DMS53 treated with DMSO at 0.1 percent for 48 hours (cell line): ENCODE results near the gene CRTAC1.

ENCODE experiments used
- DNase-seq: peaks from one replicate; lab custom pipeline; 2025; ENCODE audit not compliant: unreplicated experiment; lab: John Stamatoyannopoulos, UW

Gene CRTAC1, protein sequence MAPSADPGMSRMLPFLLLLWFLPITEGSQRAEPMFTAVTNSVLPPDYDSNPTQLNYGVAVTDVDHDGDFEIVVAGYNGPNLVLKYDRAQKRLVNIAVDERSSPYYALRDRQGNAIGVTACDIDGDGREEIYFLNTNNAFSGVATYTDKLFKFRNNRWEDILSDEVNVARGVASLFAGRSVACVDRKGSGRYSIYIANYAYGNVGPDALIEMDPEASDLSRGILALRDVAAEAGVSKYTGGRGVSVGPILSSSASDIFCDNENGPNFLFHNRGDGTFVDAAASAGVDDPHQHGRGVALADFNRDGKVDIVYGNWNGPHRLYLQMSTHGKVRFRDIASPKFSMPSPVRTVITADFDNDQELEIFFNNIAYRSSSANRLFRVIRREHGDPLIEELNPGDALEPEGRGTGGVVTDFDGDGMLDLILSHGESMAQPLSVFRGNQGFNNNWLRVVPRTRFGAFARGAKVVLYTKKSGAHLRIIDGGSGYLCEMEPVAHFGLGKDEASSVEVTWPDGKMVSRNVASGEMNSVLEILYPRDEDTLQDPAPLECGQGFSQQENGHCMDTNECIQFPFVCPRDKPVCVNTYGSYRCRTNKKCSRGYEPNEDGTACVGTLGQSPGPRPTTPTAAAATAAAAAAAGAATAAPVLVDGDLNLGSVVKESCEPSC

DNA sequence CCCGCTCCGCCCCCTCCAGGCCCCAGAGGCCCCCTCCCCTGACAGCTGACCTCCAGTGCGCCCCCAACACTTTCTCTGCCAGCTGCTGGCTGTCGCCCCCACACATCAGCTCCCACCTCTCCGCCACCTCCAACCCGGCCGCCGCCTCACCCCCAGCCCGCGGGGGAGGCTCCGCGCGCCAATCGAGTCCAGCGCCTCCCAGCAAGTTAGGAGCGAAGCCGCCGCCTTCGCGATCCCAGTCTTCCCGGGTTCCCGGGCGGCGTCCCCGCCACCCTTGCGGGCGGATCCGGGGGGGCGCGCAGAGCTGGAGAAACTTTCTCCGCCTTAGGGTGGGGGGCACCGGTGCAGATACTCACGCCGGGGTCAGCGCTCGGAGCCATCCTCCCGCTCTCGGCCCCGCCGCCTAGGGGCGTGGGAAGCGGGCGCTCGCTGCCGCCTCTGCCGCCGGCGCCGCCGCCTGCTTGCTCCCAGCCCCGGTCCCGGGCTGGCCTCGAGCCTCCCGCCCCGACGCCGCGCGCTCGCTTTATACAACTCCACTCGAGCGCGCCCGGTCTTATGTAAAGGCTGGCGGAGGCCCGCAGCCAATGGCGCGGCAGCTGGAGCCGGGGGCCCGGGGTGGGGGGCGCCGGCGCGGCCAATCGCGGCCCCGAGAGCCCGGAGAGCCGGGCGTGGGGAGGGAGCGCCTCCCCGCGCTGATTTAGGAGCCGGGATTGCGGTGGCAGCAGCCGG lies at the start of gene CRTAC1:
Gene CRTAC1, minus strand, starts transcription at position 529 of the 729 bp plus-strand sequence. Its CDS starts 149 bp downstream, at position 380.
- peak; percentile 67 for DNase-seq

DNA sequence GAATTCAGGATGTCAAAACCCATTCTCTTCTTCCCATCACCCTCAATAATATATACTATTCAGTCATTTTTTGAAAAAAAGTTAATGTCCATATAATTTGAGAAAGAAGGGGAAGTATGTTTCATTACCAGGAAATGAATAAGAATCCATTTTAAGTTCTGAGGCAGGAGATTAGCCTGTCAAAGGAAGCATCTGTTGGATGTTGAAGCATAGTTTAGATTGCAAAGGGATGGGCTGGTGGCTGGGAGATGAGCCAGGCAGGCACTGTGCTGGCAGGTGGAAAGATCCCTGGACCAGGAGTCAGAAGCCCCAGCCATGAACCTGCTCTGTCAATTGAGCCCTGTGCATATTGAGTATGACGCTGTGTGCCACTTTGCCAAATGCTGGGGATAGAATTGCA lies 48.4 kb upstream of the CRTAC1 start:
- DNase-seq, result no peak

DNA sequence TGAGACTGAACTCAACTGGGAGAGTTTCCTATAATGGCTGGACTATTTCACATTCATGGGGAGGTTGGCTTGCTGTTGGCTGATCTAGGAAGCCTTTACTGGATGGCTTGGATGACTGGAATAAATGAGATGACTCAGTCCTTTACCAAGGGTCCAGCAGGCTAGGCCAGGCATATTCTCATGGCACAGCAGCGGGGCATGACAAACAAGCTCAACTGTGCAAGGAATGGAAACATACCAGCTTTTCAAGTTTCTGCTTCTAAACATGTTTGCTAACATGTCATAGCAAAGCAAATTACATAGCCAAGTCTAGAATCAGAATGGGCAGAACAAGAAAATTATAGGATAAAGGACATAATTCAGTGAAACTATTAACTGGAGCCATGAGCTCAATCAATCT lies 46.8 kb upstream of the CRTAC1 start:
- DNase-seq, result no peak

DNA sequence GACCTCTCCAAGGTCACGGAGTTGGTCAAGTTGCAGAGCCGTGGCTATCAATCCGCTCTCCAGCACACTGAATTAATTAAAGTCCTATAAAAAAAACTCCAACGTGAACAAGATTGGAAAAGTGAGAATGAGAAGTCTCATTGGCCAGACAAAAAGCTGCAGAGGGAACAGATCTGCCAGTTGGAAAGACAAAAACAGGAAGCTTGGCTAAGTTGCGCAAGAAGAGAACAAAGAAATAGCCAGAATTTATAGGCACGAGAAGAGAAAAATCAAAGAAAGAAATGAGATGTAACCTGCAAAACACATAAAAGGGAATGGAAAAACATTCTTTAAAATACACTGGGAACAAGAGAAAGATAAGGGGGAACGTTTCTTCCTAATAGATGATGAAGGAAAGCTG lies 45.7 kb upstream of the CRTAC1 start:
- DNase-seq, result no peak

DNA sequence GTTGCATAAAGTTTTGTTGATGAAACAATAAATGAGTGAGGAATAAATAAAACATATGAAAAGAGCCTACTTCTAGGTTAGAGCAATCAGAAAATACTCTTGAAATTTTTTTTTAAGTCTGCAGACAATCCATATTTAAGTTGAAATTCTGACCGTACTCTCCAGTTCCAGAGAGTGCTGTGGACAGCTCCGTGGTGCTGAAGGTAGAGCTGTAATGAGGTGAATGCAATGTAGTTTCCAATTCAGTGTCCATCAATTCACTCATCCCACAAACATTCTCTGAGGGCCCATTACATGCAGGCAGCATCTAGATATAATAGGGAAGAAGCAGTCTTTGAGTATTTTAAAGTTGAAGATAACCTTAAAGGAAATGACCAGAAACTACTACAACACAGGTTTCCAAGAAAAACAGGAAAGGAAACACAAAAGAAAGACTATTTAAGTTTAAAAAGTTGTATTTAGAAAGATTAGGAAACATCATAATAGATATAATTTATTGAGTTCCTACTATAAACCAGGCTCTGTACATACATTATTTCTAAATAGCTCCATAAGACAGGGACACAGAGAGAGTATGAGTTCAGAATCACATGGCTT lies 44.0 kb upstream of the CRTAC1 start:
- no peak for DNase-seq

DNA sequence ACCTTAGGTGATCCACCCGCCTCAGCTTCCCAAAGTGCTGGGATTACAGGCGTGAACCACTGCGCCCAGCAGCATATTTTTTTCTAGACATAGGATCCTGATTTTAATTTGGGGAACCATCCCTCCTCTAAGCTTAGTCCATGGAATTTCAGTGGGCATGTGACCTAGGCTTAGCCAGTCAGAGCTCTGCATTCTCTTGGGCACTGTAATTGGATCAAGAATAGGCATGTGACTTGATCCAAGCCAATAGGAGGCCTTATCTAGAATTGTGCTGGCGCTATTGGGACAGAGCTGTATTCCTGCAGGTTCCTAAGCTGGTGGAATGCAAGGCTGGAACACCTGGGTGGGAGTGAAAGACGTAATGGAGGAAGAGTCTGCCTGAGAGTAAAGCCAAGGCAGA lies 36.7 kb upstream of the CRTAC1 start:
- no peak for DNase-seq

DNA sequence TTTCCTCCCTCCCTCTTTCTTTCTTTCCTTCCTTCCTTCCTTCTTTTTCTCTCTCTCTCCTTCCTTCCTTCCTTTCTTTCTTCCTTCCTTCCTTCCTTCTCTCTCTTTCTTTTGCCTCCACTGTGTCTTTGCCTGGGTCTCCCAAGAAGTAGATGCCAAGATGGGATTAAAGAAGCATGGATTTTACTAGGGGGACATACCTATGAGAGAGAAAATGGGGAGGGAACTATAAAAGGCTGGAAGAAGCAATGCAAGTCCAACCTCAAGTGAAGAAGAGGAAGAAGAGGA lies 33.3 kb upstream of the CRTAC1 start:
- DNase-seq, result no peak

DNA sequence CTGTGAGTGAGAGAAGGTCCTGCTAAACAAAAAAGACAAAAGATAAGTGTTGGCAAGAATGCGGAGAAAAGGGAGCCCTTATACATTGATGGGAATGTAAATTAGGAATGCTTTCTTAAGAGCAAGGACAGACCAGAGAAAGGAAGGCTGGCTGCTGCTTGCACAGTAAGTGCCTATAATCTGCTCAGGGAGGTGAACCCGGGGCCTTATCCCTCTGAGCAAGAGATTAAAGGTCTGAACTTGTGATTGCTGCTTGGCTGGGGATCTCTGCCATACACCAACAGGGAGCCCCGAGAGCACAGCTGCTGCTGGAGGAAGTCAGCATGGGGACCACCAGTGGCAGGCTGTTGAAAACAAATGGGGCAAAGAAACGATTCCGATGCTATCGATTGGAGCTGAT lies 32.0 kb upstream of the CRTAC1 start:
- DNase-seq, result no peak

DNA sequence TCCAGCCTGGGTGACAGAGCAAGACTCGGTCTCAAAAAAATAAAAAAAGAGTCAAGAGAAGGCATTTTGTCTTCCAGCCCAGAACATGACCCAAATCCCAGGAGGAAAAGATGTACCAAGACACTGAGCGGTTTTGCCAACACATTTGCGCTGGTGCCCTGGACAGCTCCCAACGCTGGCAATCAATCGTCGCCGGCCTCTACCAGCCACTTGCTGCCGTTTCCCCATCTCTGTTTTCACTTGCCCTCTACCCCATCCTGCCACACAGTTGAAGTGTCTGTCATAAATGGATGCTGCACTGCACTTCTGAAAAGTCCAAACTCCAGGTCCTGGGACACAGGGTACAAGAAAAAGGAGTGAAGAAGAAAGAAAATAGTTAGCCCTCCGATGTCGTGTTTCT lies 29.7 kb upstream of the CRTAC1 start:
- DNase-seq, result no peak

DNA sequence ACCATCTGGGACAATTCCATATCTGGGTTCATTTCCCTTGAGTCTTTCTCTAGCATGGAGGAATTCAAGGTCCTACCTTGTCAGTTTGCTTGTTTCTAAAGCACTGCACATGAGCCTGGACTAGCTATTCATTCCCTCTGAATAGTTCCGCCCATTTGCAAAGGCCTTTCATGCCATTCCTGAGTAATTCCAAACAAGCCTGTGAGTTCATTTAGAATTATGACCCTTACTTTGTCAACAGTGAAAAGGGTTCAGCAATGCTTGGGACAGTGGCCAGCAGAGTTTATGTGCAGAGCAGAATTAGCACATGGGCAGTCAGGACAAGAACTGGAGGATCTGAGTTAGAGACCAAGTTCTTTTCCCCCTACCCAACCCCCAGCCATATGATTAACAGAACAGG lies 27.9 kb upstream of the CRTAC1 start:
- DNase-seq, result no peak

DNA sequence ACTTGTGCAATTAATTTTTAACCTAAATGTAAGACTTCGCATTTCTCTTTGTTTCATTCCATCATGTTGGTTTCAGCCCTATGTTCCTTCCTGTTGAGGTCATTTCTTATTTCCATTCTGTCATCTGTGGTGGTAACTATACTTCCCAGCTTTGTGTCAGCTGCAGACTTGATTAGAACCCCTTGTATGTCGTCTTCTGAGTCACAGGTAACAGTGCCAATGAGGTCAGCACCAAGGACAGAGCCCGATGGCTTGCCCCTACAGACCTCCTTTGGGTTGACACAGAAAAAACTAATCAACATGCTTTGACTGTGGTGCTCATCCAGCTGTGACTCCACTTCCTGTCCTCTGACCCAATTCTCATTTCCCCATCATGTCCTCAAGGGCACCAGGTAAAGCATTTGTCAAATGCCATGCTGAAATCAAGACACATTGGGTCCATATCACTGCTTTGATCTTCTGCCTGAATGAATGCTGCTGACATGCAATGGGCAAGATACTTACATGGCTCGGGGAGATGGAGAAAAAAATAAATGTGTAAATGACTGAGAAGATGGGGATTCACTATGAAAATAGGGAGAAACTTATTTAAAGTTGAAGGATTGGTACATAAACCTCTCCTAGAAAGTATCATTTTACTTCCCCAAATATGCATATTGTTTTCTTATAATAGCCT lies 25.6 kb upstream of the CRTAC1 start:
- peak; percentile 96 for DNase-seq

DNA sequence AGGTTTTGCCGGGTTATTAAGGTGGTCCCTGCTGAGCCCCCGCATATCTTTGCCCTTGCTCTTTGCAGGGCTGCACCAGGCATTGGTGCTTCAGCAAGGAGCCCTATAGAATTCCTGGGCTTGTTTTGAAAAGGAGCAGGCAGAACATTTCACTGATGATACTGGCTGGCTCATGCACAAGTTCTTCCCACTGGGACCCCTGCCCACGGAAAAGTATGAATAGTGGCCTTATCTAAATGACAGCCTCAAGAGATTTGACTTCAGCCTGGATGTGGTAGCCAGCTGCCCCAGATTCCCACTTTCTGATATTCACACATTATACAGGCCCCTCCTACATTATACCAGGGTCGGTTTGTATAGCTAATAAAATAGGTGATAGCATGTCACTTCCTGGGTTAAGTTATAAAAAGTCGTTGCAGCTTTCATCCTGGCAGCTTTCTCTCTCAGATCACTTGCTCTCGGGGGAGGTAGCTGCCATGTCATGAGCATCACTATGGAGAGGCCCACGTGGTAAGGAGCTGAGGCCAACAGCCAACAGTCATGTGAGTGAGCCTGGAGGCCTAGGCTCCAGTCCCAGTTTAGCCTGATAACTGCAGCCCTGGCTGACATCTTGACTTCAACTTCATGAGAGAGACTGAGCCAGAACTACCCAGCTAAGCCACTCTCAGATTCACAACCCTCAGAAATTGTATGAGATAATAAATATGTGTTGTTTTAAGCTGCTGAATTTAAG lies 16.8 kb upstream of the CRTAC1 start:
- DNase-seq, result no peak

DNA sequence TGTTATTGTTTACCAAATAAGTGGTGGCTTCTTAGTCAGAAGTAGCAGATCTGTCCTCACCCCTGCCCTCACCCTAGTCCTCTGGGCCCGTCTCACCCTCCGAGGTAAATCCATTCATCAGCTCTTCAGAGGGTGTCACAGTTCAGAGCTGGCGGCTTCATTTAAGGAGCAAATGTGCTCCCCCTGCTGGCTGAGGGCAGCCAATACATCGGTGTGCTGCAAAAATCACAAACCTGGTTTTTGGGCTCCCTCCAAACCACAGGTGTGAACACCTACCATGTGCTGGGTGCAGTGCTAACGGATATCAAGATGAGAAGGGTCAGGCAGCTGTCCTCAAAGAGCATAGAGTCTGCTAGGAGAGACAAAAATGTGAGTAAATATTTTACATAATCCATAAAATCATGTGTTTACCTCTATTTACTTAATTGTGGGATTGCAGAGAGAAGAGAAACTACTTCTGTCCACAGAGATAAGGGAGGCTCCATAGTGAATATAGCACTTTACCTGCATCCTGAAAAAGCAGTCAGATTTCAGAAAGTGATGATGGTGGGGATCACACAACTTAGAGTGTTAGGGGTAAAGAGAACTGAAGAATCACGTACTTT lies 15.5 kb upstream of the CRTAC1 start:
- DNase-seq, result peak; percentile 82

DNA sequence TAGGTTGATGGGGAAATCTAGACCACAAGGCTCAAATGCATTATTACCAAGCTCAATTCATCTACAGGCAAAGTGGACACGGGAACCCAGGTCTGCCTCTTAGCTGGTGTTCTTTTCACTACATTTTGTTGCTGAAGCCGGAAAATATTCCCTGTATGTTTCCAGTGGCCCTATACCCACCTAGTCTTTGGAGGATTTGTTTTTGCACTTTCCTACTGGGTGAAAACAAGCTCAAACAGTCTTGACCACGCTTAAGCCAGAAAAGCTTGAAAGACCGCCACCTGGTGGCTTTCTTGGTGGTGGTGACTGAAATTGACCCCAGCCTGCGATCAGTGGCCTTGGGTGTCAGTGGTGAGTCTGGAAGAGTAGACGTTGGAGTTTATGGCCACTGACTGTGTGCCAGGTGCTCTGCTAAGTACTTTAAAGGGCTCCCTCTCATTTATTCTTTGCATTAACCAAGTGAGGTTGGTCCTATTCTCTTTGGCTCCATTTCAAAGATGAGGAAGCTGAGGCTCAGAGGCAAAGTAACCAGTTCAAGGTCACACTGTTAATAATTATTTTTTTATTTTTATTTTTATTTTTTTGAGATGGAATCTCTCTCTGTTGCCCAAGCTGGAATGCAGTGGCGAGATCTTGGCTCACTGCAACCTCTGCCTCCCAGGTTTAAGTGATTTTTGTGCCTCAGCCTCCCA lies 11.1 kb upstream of the CRTAC1 start:
- DNase-seq, result peak; percentile 83

DNA sequence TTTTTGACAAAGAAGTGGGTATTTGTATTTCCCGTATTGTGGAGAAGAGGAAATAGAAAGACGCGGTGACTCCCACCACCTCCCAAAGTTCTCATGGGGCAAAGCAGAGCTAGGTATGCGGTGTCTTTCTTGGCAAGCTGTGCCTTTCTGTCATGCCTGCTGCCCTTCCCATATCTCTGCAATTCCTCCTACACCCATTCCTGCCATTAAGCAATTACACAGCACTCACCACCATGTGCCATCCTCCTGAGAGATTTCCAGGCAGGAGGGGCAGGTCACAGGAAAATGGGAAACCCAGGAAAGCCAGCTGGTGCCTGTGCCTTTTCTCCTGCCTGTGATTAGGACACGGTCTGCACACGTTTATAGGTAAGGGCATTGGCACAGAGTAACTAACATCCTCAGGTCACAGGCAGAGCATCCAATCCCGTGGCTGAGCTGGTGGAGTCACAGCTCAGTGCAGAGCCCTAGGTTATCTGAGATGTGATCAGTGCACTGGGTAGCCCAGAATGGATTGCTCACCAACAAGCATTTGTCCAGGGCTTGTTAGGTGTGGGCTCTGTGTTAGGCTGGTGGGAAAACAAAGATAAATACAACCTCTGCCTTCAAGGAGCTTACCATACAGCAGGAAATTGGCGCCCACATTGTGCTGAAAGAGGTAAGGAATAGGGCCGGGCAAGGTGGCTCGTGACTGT lies 9.4 kb upstream of the CRTAC1 start:
- DNase-seq, result no peak

DNA sequence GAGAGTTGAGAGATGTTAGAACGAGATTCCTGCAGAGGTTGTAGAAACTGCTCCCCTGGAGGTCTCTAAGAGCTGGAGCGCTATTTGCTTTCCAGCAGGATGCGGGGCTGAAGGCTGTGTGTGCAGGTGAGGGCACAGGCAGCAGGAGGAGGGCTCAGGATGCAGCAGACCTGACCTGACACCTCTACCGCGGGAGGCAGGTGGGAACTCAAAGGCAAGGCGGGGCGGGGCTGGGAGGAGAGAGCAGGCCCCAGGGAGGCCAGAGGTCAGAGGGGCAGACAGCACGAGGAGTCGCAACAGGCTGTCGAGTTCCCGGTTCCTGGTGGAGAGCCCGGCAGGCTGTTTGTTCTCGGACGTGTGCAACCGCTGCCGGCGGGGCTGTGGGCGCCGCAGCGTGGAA lies 7.9 kb upstream of the CRTAC1 start:
- DNase-seq, result peak; percentile 24

DNA sequence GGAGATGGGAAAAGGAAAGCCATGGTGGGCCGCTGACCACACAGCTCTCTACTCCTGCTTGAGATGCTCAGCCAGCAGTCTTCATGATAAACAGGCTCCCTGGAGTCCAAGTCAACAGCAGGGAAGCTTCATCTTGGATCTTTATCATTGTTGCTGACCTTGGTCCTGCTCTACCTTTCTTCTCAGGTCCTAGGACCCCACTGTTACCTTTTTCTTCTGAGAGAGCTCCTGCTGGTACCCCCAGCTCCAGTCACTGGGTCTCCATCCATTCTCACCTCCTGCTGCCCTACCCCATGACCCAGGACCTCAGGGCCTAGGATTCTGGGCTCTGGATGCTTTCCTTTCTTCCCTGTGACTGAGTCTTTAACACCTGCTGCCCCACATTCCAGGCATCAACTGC lies 5.2 kb upstream of the CRTAC1 start:
- no peak for DNase-seq

DNA sequence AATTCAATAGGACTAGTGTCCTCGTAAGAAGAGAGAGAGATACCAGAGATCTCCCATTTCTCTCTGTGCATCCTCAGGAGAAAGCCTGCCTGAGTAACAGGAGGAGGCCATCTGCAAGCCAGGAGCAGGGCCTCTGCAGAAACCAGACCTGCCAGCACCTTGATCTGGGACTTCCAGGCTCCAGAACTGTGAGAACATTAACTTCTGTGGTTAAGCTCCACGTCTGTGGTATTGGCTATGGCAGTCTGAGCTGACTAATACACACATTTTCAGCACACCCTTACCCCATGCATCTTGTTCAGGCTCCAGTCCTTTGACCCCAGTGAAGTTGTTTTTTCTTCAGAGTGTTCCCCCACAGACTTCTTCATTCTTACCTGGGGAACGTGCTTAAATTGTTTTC lies 3.1 kb upstream of the CRTAC1 start:
- no peak for DNase-seq

DNA sequence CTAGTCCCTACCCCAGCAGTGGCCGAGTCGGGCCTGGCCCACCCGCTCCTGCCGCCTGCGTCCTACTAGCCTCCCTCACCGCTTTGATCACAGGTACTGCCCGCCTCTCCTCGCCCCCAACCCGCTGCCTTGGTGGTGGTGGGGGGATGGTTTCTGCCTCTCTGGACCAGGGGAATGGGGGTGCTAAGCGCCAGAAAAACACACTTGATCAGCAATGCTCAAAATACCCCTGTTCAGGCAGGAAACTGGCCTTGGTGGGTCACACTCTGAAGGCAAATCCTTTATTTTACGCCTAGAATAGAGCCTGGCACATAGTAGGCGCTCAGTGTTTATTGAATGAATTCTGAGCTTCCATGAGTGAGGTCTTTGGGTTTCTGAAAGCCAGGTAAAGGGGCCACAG lies 1.0 kb upstream of the CRTAC1 start:
- DNase-seq, result no peak
